HEK293T (cell line): ENCODE results near the gene MAPK7.

Source experiments
- CTCF ChIA-PET: fragments of 350-600 bp; formaldehyde crosslinking; extraction: SDS; loops from one replicate; lab custom pipeline; 2021; ENCODE audit warnings: antibody characterized with exemption, inconsistent platforms; lab: Yijun Ruan, JAX
- POLR2A ChIA-PET: fragments of 350-600 bp; formaldehyde crosslinking; extraction: SDS; loops from one replicate; lab custom pipeline; 2020; ENCODE audit warnings: antibody characterized with exemption, inconsistent platforms; lab: Yijun Ruan, JAX
- DNase-seq: peaks from one replicate; pipeline ENCODE4 v3.0.0; 2012; ENCODE audit warnings: mixed read lengths; ENCODE audit errors: extremely low spot score
- ARNT ChIP-seq: fragments of 450-650 bp; IDR thresholded peaks from 2 replicates; pipeline ENCODE4 v1.6.1; 2017; ENCODE audit warnings: mild to moderate bottlenecking
- BHLHE40 ChIP-seq: fragments of 450-650 bp; IDR thresholded peaks from 2 replicates; pipeline ENCODE4 v1.6.1; 2016; ENCODE audit warnings: mild to moderate bottlenecking, moderate library complexity, borderline replicate concordance
- CTBP1 ChIP-seq: fragments of 450-650 bp; IDR thresholded peaks from 2 replicates; pipeline ENCODE4 v1.6.1; 2016; ENCODE audit warnings: borderline replicate concordance
- ELF4 ChIP-seq: fragments of 450-650 bp; IDR thresholded peaks from 2 replicates; pipeline ENCODE4 v1.6.1; 2017; ENCODE audit warnings: antibody characterized with exemption
- FOXA1 ChIP-seq: fragments of 450-650 bp; IDR thresholded peaks from 2 replicates; pipeline ENCODE4 v1.6.1; 2016; ENCODE audit warnings: mild to moderate bottlenecking
- FOXK2 ChIP-seq: fragments of 450-650 bp; IDR thresholded peaks from 2 replicates; pipeline ENCODE4 v1.6.1; 2016; ENCODE audit warnings: mild to moderate bottlenecking
- FOXM1 ChIP-seq: fragments of 450-650 bp; IDR thresholded peaks from 2 replicates; pipeline ENCODE4 v1.6.1; 2017; ENCODE audit warnings: mild to moderate bottlenecking, borderline replicate concordance
- HDGF ChIP-seq: fragments of 450-650 bp; IDR thresholded peaks from 2 replicates; pipeline ENCODE4 v1.6.1; 2017; ENCODE audit warnings: antibody characterized with exemption, borderline replicate concordance
- L3MBTL2 ChIP-seq: fragments of 450-650 bp; conservative IDR thresholded peaks from 2 replicates; pipeline ENCODE4 v1.6.1; 2016; ENCODE audit warnings: mild to moderate bottlenecking
- LEF1 ChIP-seq: fragments of 450-650 bp; IDR thresholded peaks from 2 replicates; pipeline ENCODE4 v1.6.1; 2017; ENCODE audit warnings: mild to moderate bottlenecking, borderline replicate concordance
- NFRKB ChIP-seq: fragments of 450-650 bp; IDR thresholded peaks from 2 replicates; pipeline ENCODE4 v1.6.1; 2016; ENCODE audit warnings: mild to moderate bottlenecking, moderate library complexity
- SP1 ChIP-seq: fragments of 450-650 bp; IDR thresholded peaks from 2 replicates; pipeline ENCODE4 v1.6.1; 2017
- SUZ12 ChIP-seq: fragments of 450-650 bp; IDR thresholded peaks from 2 replicates; pipeline ENCODE4 v1.6.1; 2016; ENCODE audit warnings: mild to moderate bottlenecking
- TARDBP ChIP-seq: fragments of 450-650 bp; IDR thresholded peaks from 2 replicates; pipeline ENCODE4 v1.6.1; 2016
- ZNF384 ChIP-seq: fragments of 450-650 bp; IDR thresholded peaks from 2 replicates; pipeline ENCODE4 v1.6.1; 2016
- TF ChIP-seq, protein P1 (sequence below): fragments of 450-650 bp; IDR thresholded peaks from 2 replicates; pipeline ENCODE4 v1.6.1; 2016

The MAPK7 gene

DNA sequence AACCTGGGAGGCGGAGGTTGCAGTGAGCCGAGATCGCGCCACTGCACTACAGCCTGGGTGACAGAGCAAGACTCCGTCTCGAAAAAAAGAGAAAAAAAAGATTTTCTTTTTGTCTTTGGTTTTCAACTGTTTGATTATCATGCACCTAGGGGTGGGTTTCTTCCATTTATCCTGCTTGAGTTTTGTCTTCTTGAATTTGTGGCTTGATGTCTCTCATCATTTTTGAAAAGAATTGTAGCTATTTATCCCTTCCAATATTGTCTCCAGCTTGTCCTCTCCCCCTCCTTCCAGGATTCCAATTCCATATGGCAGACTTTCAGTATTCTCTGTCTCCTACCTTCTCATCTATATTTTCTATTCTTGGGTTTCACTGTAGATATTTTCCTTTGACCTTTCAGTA is 23.6 kb upstream of the MAPK7 start:
- CTCF ChIA-PET = interaction anchor here (1.3 kb wide), 1 partner anchor 8 kb away, joined by 7 read pairs; the partner anchor contains the start of gene B9D1
- POLR2A ChIA-PET = interaction anchor here (0.7 to 1.2 kb wide), 2 partner anchors 23 to 94 kb away, joined by 3 to 5 read pairs; partner anchors contain the start of gene MAPK7
- DNase-seq = no peak
- TF ChIP-seq CTBP1 (no peak), SP1 (no peak), ARNT (no peak), HDGF (no peak), FOXM1 (no peak), BHLHE40 (no peak), NFRKB (no peak), L3MBTL2 (no peak), LEF1 (no peak)
- TF ChIP-seq, protein P1, sequence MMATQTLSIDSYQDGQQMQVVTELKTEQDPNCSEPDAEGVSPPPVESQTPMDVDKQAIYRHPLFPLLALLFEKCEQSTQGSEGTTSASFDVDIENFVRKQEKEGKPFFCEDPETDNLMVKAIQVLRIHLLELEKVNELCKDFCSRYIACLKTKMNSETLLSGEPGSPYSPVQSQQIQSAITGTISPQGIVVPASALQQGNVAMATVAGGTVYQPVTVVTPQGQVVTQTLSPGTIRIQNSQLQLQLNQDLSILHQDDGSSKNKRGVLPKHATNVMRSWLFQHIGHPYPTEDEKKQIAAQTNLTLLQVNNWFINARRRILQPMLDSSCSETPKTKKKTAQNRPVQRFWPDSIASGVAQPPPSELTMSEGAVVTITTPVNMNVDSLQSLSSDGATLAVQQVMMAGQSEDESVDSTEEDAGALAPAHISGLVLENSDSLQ = no peak

- TF ChIP-seq CTBP1 (no peak), ELF4 (no peak), FOXA1 (no peak), L3MBTL2 (no peak), HDGF (no peak), FOXM1 (no peak), LEF1 (no peak), ZNF384 (no peak), SUZ12 (no peak), TARDBP (no peak), SP1 (no peak), BHLHE40 (no peak), FOXK2 (no peak), ARNT (no peak), NFRKB (no peak)
- TF ChIP-seq, protein P1 = no peak
- ChIA-PET CTCF (no interaction called here), POLR2A (interaction anchor here (1.8 kb wide), 1 partner anchor 20 kb away, joined by 9 read pairs; the partner anchor contains the start of gene MAPK7)
- no peak for DNase-seq
These were observed 20.9 kb upstream of the MAPK7 start for GRCh38 chr17:19357351-19357750.

GRCh38 chr17:19357761-19358160 is 20.5 kb upstream of the MAPK7 start:
- ChIA-PET POLR2A (interaction anchor here (0.9 to 1.8 kb wide), 2 partner anchors 8 to 20 kb away, joined by 3 to 9 read pairs; partner anchors contain the start of gene MAPK7), CTCF (no interaction called here)
- no peak for DNase-seq
- TF ChIP-seq FOXK2 (no peak), NFRKB (no peak), L3MBTL2 (no peak), SUZ12 (no peak), TARDBP (no peak), CTBP1 (no peak), ELF4 (no peak), ZNF384 (no peak), FOXA1 (no peak), BHLHE40 (no peak), HDGF (no peak), LEF1 (no peak), SP1 (no peak), FOXM1 (no peak)
- TF ChIP-seq, protein P1 = no peak

- no peak for DNase-seq
- POLR2A ChIA-PET = interaction anchor here (1.7 kb wide), 1 partner anchor 19 kb away, joined by 9 read pairs; the partner anchor contains the start of gene MAPK7
- no peak for TF ChIP-seq NFRKB
- no peak for TF ChIP-seq L3MBTL2
- no peak for TF ChIP-seq FOXM1
- TF ChIP-seq FOXK2 = no peak
- CTCF ChIA-PET = no interaction called here
These were observed 19.1 kb upstream of the MAPK7 start for GRCh38 chr17:19359151-19359550.

DNA sequence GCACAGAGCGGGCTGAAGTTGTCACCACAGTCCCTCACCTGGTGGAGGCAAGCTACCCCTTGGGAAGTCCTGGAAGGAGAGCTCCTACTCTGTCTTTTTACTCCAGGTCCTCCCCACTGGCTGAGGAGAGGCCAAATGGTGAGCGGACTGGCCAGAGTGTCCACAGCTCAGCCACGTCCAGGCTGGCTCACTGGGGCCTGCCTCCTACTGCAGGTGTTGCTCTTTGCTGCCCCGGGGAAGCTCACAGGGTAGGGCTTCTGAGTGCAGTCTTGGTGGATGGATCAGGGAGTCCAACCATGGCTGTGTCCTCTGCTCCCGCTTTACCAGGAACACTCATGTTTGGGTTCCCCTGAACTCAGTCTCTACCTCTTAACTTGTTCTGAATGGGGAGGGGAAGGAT is 18.4 kb upstream of the MAPK7 start:
- DNase-seq = no peak
- ChIA-PET POLR2A (interaction anchor here (0.8 to 1.7 kb wide), 2 partner anchors 18 to 88 kb away, joined by 3 to 9 read pairs; partner anchors contain the start of gene MAPK7), CTCF (no interaction called here)

More for the DNA sequence above, 18.4 kb upstream of the MAPK7 start:
- TF ChIP-seq SUZ12 (no peak), LEF1 (no peak), BHLHE40 (no peak)
- TF ChIP-seq, protein P1 = no peak
